HL-60/S4 (cell line): Measurements from ENCODE around the gene ZNF804B.
"Not testable (repeated sequence)": the region's sequence is repeated elsewhere in the genome, so short reads cannot be mapped to it uniquely, and the experiment has no call there.

ENCODE experiments used
- in situ Hi-C: fragments of 300-500 bp; cut with MboI; formaldehyde crosslinking; loops from 2 replicates; pipeline ENCODE4 v1.14.3; 2022; ENCODE audit warnings: low sequenced_read_pairs

ZNF804B gene

GRCh38 chr7:89073776-89074175 lies 314.3 kb downstream of the ZNF804B start:
- in situ Hi-C loops = no loop called here

GRCh38 chr7:89077992-89078391 lies 318.5 kb downstream of the ZNF804B start:
- in situ Hi-C loops = no loop called here

GRCh38 chr7:89085580-89085979 lies 326.1 kb downstream of the ZNF804B start:
- in situ Hi-C loops = no loop called here

- in situ Hi-C loops = no loop called here
Observed at GRCh38 chr7:89091550-89091949, 332.1 kb downstream of the ZNF804B start.

GRCh38 chr7:89094269-89094668 lies 334.8 kb downstream of the ZNF804B start:
- in situ Hi-C loops = no loop called here

- in situ Hi-C loops = no loop called here
Observed at GRCh38 chr7:89103564-89103963, 344.1 kb downstream of the ZNF804B start.

- in situ Hi-C loops = no loop called here
Observed at GRCh38 chr7:89104748-89105685, 345.5 kb downstream of the ZNF804B start.

GRCh38 chr7:89123871-89124270 lies 364.4 kb downstream of the ZNF804B start:
- in situ Hi-C loops = no loop called here

- in situ Hi-C loops = no loop called here
Observed at GRCh38 chr7:89129600-89130375, 370.3 kb downstream of the ZNF804B start.

GRCh38 chr7:89133357-89133756 lies 373.9 kb downstream of the ZNF804B start:
- in situ Hi-C loops = no loop called here

GRCh38 chr7:89133819-89134218 lies 374.3 kb downstream of the ZNF804B start:
- in situ Hi-C loops = no loop called here

GRCh38 chr7:89145801-89146200 lies 386.3 kb downstream of the ZNF804B start:
- in situ Hi-C loops = no loop called here

GRCh38 chr7:89160107-89160506 lies 400.6 kb downstream of the ZNF804B start:
- in situ Hi-C loops = no loop called here

GRCh38 chr7:89165421-89165820 lies 405.9 kb downstream of the ZNF804B start:
- in situ Hi-C loops = no loop called here

- in situ Hi-C loops = no loop called here
Observed at GRCh38 chr7:89170628-89171027, 411.1 kb downstream of the ZNF804B start.

- in situ Hi-C loops = no loop called here
Observed at GRCh38 chr7:89182116-89182515, 422.6 kb downstream of the ZNF804B start.

GRCh38 chr7:89183712-89184111 lies 424.2 kb downstream of the ZNF804B start:
- in situ Hi-C loops = no loop called here

- in situ Hi-C loops = no loop called here
Observed at GRCh38 chr7:89200758-89201157, 441.3 kb downstream of the ZNF804B start.

- in situ Hi-C loops = no loop called here
Observed at GRCh38 chr7:89223900-89224395, 464.4 kb downstream of the ZNF804B start.

- in situ Hi-C loops = not testable (repeated sequence)
Observed at GRCh38 chr7:89228688-89229171, 469.2 kb downstream of the ZNF804B start.

GRCh38 chr7:89238156-89238555 lies 478.7 kb downstream of the ZNF804B start:
- in situ Hi-C loops = no loop called here
